ENCODE results near the gene GTPBP3. TPM values are rescaled to one million over a fixed set of nuclear protein-coding genes. Genes with fewer than 3 reads are reported as not detected.

The GTPBP3 gene
- total RNA-seq, 1 experiment from 2014 or later = 73.0 TPM

DNA sequence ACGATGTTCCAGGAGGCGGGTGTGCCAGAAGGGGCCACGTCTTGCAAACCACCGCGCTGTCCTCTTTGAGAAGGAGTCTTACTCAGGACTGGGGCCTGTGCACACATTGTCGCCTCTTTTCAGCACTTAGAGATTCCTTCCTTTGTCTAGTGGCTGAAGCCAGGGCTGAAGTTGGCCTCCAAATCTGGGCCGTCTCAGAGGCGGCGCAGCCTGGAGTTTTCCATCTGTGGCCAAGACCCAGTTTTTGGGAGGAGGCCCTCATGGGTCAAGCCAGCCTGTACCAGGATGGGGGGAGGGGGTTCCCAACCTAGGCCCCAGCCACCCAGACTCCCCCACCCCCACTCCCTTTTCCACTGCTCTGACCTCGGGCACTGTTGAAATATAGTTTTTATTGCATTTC is 14.5 kb upstream of the GTPBP3 start:
- Histone ChIP-seq H3K4me1 (ENCODE audit: control insufficient read depth in 1 of 2, insufficient read depth in 2 of 2, low read length in 2 of 2) (peaks cover 9 to 13% of the 10 kb centered on the region in 2 experiments), H3K9me3 (ENCODE audit: control insufficient read depth in 1 of 2, insufficient read depth in 1 of 2, low read depth in 1 of 2, low read length in 2 of 2) (no peaks in the 10 kb centered on the region), H3K27ac (ENCODE audit: low read depth, low read length) (no peak overlapping the region), H3K9ac (ENCODE audit: low read length) (no peak overlapping the region), H4K20me1 (ENCODE audit: insufficient read depth) (no peaks in the 10 kb centered on the region), H3K36me3 (ENCODE audit: control insufficient read depth in 1 of 2, insufficient read depth in 2 of 2, low read length in 2 of 2) (peaks cover 11 to 12% of the 10 kb centered on the region in 2 experiments; a peak in 2 of 4 replicates), H2AFZ (ENCODE audit: low read depth, low read length, poor library complexity, severe bottlenecking) (no peak overlapping the region), H3K27me3 (ENCODE audit: insufficient read depth, low read length) (no peaks in the 10 kb centered on the region), H3K4me3 (replicated peaks in 1 of 2; ENCODE audit: low read depth in 1 of 2, low read length in 2 of 2) (no peak overlapping the region), H3K9me2 (ENCODE audit: insufficient read depth) (no peaks in the 10 kb centered on the region), H3K79me2 (ENCODE audit: insufficient read depth, low read length) (no peaks in the 10 kb centered on the region; the same call in 1 of the 2 replicates), H3K4me2 (ENCODE audit: low read length) (no peak overlapping the region)
- ChIA-PET POLR2A (no interaction called here), RAD21 (ENCODE audit: low non-redundant PET in 1 of 2, low total read pairs in 2 of 2, uncharacterized antibody in 2 of 2, unreplicated experiment in 2 of 2) (no interaction called here), CTCF (no interaction called here)
- no TSS peak for BruUV-seq (replicated peaks)
- no peak for ATAC-seq
- TF ChIP-seq POLR2AphosphoS5 (IDR thresholded peaks at IDR 0.05; ENCODE audit: low read depth, low read length) (no peak), ZNF274 (IDR thresholded peaks at IDR 0.05; ENCODE audit: low read depth, low read length) (no peak), SP1 (IDR thresholded peaks at IDR 0.05; ENCODE audit: low read depth) (no peak), POLR2A (IDR thresholded peaks at IDR 0.05; ENCODE audit: borderline replicate concordance, extremely low read depth, insufficient read depth, insufficient read length) (no peak), EZH2 (IDR thresholded peaks at IDR 0.05) (no peak), CBX3 (IDR thresholded peaks at IDR 0.05; ENCODE audit: low read depth) (no peak), ELF1 (IDR thresholded peaks at IDR 0.05; ENCODE audit: borderline replicate concordance, low read depth) (no peak), CEBPB (IDR thresholded peaks at IDR 0.05; ENCODE audit: low read depth) (no peak)
- TF ChIP-seq, protein P1, sequence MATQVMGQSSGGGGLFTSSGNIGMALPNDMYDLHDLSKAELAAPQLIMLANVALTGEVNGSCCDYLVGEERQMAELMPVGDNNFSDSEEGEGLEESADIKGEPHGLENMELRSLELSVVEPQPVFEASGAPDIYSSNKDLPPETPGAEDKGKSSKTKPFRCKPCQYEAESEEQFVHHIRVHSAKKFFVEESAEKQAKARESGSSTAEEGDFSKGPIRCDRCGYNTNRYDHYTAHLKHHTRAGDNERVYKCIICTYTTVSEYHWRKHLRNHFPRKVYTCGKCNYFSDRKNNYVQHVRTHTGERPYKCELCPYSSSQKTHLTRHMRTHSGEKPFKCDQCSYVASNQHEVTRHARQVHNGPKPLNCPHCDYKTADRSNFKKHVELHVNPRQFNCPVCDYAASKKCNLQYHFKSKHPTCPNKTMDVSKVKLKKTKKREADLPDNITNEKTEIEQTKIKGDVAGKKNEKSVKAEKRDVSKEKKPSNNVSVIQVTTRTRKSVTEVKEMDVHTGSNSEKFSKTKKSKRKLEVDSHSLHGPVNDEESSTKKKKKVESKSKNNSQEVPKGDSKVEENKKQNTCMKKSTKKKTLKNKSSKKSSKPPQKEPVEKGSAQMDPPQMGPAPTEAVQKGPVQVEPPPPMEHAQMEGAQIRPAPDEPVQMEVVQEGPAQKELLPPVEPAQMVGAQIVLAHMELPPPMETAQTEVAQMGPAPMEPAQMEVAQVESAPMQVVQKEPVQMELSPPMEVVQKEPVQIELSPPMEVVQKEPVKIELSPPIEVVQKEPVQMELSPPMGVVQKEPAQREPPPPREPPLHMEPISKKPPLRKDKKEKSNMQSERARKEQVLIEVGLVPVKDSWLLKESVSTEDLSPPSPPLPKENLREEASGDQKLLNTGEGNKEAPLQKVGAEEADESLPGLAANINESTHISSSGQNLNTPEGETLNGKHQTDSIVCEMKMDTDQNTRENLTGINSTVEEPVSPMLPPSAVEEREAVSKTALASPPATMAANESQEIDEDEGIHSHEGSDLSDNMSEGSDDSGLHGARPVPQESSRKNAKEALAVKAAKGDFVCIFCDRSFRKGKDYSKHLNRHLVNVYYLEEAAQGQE (IDR thresholded peaks at IDR 0.05; ENCODE audit: low read depth) = no peak
- TF ChIP-seq, protein P2, sequence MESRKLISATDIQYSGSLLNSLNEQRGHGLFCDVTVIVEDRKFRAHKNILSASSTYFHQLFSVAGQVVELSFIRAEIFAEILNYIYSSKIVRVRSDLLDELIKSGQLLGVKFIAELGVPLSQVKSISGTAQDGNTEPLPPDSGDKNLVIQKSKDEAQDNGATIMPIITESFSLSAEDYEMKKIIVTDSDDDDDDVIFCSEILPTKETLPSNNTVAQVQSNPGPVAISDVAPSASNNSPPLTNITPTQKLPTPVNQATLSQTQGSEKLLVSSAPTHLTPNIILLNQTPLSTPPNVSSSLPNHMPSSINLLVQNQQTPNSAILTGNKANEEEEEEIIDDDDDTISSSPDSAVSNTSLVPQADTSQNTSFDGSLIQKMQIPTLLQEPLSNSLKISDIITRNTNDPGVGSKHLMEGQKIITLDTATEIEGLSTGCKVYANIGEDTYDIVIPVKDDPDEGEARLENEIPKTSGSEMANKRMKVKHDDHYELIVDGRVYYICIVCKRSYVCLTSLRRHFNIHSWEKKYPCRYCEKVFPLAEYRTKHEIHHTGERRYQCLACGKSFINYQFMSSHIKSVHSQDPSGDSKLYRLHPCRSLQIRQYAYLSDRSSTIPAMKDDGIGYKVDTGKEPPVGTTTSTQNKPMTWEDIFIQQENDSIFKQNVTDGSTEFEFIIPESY (IDR thresholded peaks at IDR 0.05; ENCODE audit: extremely low read depth, insufficient replicate concordance, low read length) = no peak
- no peak for DNase-seq (ENCODE audit: low read depth, low spot score)
- intact Hi-C loops (cut with micrococcal nuclease) = no loop called here
